CD4-positive, alpha-beta T cell (primary cell): ENCODE measurements around the gene BCL2L12. TPM values are rescaled to one million over a fixed set of nuclear protein-coding genes. Genes with fewer than 3 reads are reported as not detected.
A peak's percentile ranks its signal among the peaks of the same experiment; 100 is the strongest.

Experiments
- ATAC-seq: fragments of 200-7000 bp; cut with Tn5 transposase; one replicate; pipeline ENCODE4 v1.10.0; 2022; ENCODE audit warnings: mild to moderate bottlenecking; ENCODE audit not compliant: poor library complexity
- CTCF ChIA-PET: fragments of 350-600 bp; sonication (Branson Sonifier 250); formaldehyde crosslinking; loops from one replicate; lab custom pipeline; 2021; ENCODE audit warnings: antibody characterized with exemption, inconsistent platforms; lab: Charles Lee
- POLR2A ChIA-PET: fragments of 350-600 bp; sonication (Branson Sonifier 250); formaldehyde crosslinking; loops from one replicate; lab custom pipeline; 2021; ENCODE audit warnings: antibody characterized with exemption, inconsistent platforms; lab: Charles Lee
- DNase-seq, 14 experiments: peaks; one replicate each; pipeline ENCODE4 v3.0.0-alpha.2; 2013 to 2020; ENCODE audit warnings: mixed read lengths in 2 of 14
- H3K27ac ChIP-seq, 2 donors: one replicate each; pipeline versions ENCODE4 v1.5.1 to v1.7.0; 2013; ENCODE audit warnings: low read length in 2 of 2, low read depth in 1 of 2, mild to moderate bottlenecking in 1 of 2
- H3K27me3 ChIP-seq, 2 experiments: 1 replicate in 1 of 2; 2 replicates in 1 of 2; pipeline versions ENCODE4 v1.6.1 to v1.7.0; 2013; ENCODE audit warnings: low read length in 2 of 2, control low read depth in 1 of 2, mild to moderate bottlenecking in 1 of 2, moderate library complexity in 1 of 2; ENCODE audit not compliant: insufficient read depth in 2 of 2, control insufficient read depth in 1 of 2
- H3K36me3 ChIP-seq: one replicate; pipeline ENCODE4 v1.6.1; 2013; ENCODE audit warnings: low read length, control low read depth; ENCODE audit not compliant: insufficient read depth
- H3K4me1 ChIP-seq: one replicate; pipeline ENCODE4 v1.6.1; 2013; ENCODE audit warnings: low read length, control low read depth; ENCODE audit not compliant: insufficient read depth
- H3K4me3 ChIP-seq: one replicate; pipeline ENCODE4 v1.5.1; 2013; ENCODE audit warnings: mild to moderate bottlenecking, low read length, moderate library complexity
- H3K9me3 ChIP-seq, 2 experiments: 1 replicate in 1 of 2; 2 replicates in 1 of 2; pipeline versions ENCODE4 v1.6.1 to v1.7.0; 2013; ENCODE audit warnings: low read length in 2 of 2, mild to moderate bottlenecking in 2 of 2, control low read depth in 1 of 2, moderate library complexity in 1 of 2; ENCODE audit not compliant: control insufficient read depth in 1 of 2, insufficient read depth in 1 of 2
- H3K27ac Mint-ChIP-seq: one replicate; pipeline ENCODE4 v1.8.0; 2020; ENCODE audit warnings: mixed read lengths
- H3K27me3 Mint-ChIP-seq: one replicate; pipeline ENCODE4 v1.8.0; 2021; ENCODE audit warnings: mixed read lengths
- H3K36me3 Mint-ChIP-seq: one replicate; pipeline ENCODE4 v1.8.0; 2021; ENCODE audit warnings: low read depth, mixed read lengths
- H3K4me1 Mint-ChIP-seq: one replicate; pipeline ENCODE4 v1.8.0; 2021; ENCODE audit warnings: low read depth, mixed read lengths
- H3K4me3 Mint-ChIP-seq: one replicate; pipeline ENCODE4 v1.8.0; 2020; ENCODE audit warnings: mild to moderate bottlenecking, mixed read lengths
- H3K9me3 Mint-ChIP-seq: one replicate; pipeline ENCODE4 v1.8.0; 2020; ENCODE audit warnings: mixed read lengths
- CTCF ChIP-seq: fragments of 200-600 bp; IDR thresholded peaks from one replicate; pipeline ENCODE4 v1.8.0; 2022; ENCODE audit warnings: antibody characterized with exemption, mild to moderate bottlenecking
- intact Hi-C, 2 experiments: fragments of 100-400 bp; cut with DNase I in 1 of 2; cut with micrococcal nuclease in 1 of 2; formaldehyde crosslinking; loops; one replicate each; pipeline versions ENCODE4 v1.15.1 to v1.9.0; 2023 to 2025; cut with DNase I, micrococcal nuclease
- total RNA-seq, 174 experiments: library from RNA in 2 of 174; stranded (reverse) in 2 of 174; gene quantifications; one replicate each; pipeline ENCODE4 v1.2.3 and lab custom pipeline; 2021 to 2026

Gene BCL2L12
- total RNA-seq, 2 experiments from 2014 or later = 9.9 to 11.3 TPM

- H3K36me3 ChIP-seq = peaks cover under 1% of the 10 kb centered on the region
- POLR2A ChIA-PET = interaction anchor here (0.5 to 5.5 kb wide), 30 partner anchors 8 to 1314 kb away, joined by 3 to 125 read pairs (median 4); partner anchors contain the start of genes AKT1S1, ALDH16A1, BCL2L12 and EMP3
- intact Hi-C loops = loop anchor here (1.0 to 5.0 kb wide), 7 partner anchors 17 to 388 kb away; partner anchors contain the start of genes AKT1S1 (in 1 of the 2), TBC1D17 (in 1 of the 2), VRK3 (in 1 of the 2) and ZNF473 (in 1 of the 2)
- TF ChIP-seq CTCF = no peak
- H3K4me1 ChIP-seq = peaks cover 57% of the 10 kb centered on the region
- peak overlapping the region; percentile 61 for H3K4me3 ChIP-seq
- ATAC-seq (no peak), DNase-seq (peak in 1 of 14 experiments; percentile 33)
- Mint-ChIP-seq H3K27ac (peak overlapping the region; percentile 97), H3K27me3 (no peaks in the 10 kb centered on the region), H3K9me3 (no peaks in the 10 kb centered on the region), H3K36me3 (peaks cover 5% of the 10 kb centered on the region), H3K4me3 (peak overlapping the region; percentile 95), H3K4me1 (peaks cover 63% of the 10 kb centered on the region)
- peak overlapping the region; percentile 22 to 35 for H3K27ac ChIP-seq
- CTCF ChIA-PET = interaction anchor here (0.8 to 1.8 kb wide), 6 partner anchors 21 to 105 kb away, joined by 3 to 6 read pairs (median 3); no protein-coding TSS in a partner anchor
- H3K9me3 ChIP-seq = no peaks in the 10 kb centered on the region
- no peaks in the 10 kb centered on the region for H3K27me3 ChIP-seq
Measured at GRCh38 chr19:49639401-49640112, 26.2 kb upstream of the BCL2L12 start.

- Mint-ChIP-seq H3K36me3 (peaks cover 6% of the 10 kb centered on the region), H3K4me1 (peaks cover 65% of the 10 kb centered on the region), H3K9me3 (no peaks in the 10 kb centered on the region), H3K27ac (peak within 1 kb of the TSS; percentile 97), H3K27me3 (no peaks in the 10 kb centered on the region), H3K4me3 (peak within 1 kb of the TSS; percentile 95)
- Histone ChIP-seq H3K27me3 (no peaks in the 10 kb centered on the region), H3K36me3 (peaks cover 8% of the 10 kb centered on the region), H3K4me1 (peaks cover 64% of the 10 kb centered on the region), H3K27ac (peak within 1 kb of the TSS; percentile 91 to 96), H3K9me3 (no peaks in the 10 kb centered on the region), H3K4me3 (peak within 1 kb of the TSS; percentile 78)
- TF ChIP-seq CTCF = no peak
- intact Hi-C loops = loop anchor here (1.0 to 5.0 kb wide), 5 partner anchors 24 to 387 kb away; partner anchors contain the start of genes AKT1S1 (in 1 of the 2), TBC1D17 (in 1 of the 2), VRK3 (in 1 of the 2) and ZNF473 (in 1 of the 2)
- CTCF ChIA-PET = interaction anchor here (0.8 to 1.8 kb wide), 7 partner anchors 26 to 106 kb away, joined by 3 to 6 read pairs (median 3); partner anchors contain the start of genes BCL2L12 and IRF3
- POLR2A ChIA-PET = interaction anchor here (0.5 to 5.5 kb wide), 34 partner anchors 9 to 1315 kb away, joined by 3 to 125 read pairs (median 4); partner anchors contain the start of genes AKT1S1, ALDH16A1, BCL2L12 and EMP3
- ATAC-seq (peak; percentile 66), DNase-seq (peak; percentile 97 to 100 (median 99))
Measured at GRCh38 chr19:49640113-49640898, 25.4 kb upstream of the BCL2L12 start, which contains the start of gene RRAS. RRAS (minus strand) TSS chr19:49640143; CDS start chr19:49640098, 45 bp downstream.
